ENCODE results near the gene PFKFB4.
A peak's percentile ranks its signal among the peaks of the same experiment; 100 is the strongest.

DNA sequence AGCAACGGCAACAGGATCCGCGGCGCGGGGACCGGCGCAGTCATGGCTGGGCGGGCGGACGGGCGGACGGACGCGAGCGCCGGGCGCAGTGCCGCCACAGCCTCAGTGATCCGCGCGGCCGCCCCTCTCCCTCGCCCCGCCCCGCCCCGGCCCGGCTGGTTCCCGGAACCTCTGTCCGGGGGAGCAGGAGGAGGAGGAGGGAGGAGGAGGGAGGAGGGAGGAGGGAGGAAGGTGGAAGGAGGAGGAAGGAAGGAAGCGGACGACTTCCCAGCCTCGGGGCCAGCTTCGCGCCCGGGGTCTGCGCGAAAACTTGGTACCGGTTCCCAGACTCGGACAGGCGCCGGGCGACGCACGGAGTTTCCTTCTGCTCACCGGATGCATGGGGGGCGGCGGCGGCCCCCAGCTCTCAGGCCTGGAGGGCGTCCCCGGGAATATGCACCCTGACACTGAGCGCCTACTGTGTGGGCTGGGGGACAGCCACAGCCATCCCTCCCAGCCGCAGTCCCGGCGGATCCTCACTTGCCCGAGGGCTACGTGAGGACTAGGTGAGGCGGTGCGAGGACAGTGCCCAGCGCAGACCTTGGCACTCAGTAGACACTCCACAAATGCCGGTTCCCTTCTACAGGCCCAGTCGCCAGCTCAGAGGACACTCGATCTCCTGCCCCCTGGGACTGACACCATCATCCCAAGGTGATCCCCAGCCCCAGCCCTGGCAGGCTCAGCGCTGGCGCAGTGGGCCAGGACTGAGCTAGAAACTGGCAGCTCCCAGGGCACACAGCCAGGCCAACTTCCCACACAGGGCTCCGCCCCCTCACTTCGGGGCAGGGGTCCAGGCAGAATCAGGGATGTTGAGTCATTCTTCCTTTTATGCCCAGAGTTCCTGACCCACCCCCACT, 52.3 kb downstream of the PFKFB4 start, which contains the start of gene SHISA5:
- peak; percentile 50 for TF ChIP-seq POLR2AphosphoS5 (IDR thresholded peaks at IDR 0.05)
- TF ChIP-seq, protein P1, sequence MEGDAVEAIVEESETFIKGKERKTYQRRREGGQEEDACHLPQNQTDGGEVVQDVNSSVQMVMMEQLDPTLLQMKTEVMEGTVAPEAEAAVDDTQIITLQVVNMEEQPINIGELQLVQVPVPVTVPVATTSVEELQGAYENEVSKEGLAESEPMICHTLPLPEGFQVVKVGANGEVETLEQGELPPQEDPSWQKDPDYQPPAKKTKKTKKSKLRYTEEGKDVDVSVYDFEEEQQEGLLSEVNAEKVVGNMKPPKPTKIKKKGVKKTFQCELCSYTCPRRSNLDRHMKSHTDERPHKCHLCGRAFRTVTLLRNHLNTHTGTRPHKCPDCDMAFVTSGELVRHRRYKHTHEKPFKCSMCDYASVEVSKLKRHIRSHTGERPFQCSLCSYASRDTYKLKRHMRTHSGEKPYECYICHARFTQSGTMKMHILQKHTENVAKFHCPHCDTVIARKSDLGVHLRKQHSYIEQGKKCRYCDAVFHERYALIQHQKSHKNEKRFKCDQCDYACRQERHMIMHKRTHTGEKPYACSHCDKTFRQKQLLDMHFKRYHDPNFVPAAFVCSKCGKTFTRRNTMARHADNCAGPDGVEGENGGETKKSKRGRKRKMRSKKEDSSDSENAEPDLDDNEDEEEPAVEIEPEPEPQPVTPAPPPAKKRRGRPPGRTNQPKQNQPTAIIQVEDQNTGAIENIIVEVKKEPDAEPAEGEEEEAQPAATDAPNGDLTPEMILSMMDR (IDR thresholded peaks at IDR 0.05) = no peak
